HG03045 (cell line): ENCODE measurements around the gene ZBTB7C.

Source experiments
- ATAC-seq: cut with Tn5 transposase; IDR thresholded peaks from one replicate; pipeline ENCODE4 v1.9.1; 2021; ENCODE audit warnings: mild to moderate bottlenecking, moderate library complexity; ENCODE audit not compliant: unreplicated experiment

The ZBTB7C gene

DNA sequence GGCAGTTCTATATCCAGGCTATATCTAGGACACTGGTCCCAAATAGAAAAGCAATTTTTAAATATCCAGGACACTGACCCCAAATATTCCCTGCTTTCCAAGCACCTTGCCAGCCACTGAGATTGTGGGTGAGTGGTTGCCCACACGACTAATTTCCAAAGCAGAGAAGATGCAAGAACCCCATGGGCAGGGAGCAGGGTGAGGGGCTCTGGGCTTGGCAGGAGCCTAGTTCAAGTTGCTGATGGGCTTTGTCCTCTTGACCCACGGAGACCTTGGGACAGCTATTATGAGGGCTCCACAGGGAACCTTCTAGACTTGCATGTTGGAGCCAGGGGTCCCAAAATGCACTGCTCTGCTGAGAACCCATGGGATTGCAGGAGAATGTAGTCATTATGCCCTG lies 332.7 kb downstream of the ZBTB7C start:
- no peak for ATAC-seq

DNA sequence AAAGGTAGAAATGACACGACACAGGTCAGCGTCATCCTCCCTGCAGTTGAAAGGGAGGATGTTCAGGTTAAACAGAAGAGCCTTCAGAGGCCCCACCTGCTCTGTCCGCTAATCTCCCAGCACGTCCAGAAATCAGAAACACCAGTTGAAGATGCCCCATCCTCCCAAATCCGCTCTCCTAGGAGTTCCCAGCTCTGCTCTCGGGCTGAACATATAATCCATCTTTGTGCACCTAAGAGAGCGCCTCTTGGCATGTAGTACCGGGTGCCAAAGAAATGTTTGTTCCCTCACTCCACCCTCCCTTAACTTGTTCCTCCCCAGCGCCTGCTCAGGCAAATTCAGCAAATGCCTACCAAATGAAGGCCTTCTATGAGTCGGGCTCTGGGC lies 333.5 kb downstream of the ZBTB7C start:
- ATAC-seq, result no peak

GRCh38 chr18:48074929-48075706 lies 334.1 kb downstream of the ZBTB7C start:
- ATAC-seq, result no peak

- no peak for ATAC-seq
Observed at GRCh38 chr18:48073211-48073930, 335.8 kb downstream of the ZBTB7C start.

GRCh38 chr18:48072428-48073204 lies 336.6 kb downstream of the ZBTB7C start:
- ATAC-seq, result no peak

DNA sequence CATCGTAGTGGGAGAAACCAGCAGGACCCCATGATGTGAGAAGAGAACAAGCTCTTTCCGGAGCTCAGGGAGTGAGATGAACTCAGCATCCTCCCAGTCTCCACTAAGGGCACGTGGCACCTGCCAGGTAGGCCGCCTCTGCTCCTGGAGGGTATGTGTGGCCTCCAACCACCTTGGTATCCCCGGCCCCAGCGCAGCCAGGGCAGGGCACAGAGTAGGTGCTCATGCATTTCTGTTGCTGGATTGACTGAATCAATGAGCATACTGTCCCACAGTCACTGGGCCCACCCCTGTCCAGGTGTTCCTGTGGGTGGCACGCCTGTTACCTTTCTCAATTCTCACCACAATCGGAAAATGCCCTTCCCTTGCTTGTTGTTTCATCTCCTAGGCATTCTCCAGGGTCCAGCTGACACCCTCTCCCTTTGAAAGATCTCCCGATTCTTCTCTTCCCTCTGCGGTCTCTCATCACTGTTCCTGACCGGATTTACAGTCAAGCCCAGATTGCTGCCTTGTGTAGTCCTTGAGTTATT lies 340.2 kb downstream of the ZBTB7C start:
- no peak for ATAC-seq

- ATAC-seq, result no peak
Observed at GRCh38 chr18:48066225-48066652, 342.9 kb downstream of the ZBTB7C start.

GRCh38 chr18:48065601-48065995 lies 343.6 kb downstream of the ZBTB7C start:
- no peak for ATAC-seq

DNA sequence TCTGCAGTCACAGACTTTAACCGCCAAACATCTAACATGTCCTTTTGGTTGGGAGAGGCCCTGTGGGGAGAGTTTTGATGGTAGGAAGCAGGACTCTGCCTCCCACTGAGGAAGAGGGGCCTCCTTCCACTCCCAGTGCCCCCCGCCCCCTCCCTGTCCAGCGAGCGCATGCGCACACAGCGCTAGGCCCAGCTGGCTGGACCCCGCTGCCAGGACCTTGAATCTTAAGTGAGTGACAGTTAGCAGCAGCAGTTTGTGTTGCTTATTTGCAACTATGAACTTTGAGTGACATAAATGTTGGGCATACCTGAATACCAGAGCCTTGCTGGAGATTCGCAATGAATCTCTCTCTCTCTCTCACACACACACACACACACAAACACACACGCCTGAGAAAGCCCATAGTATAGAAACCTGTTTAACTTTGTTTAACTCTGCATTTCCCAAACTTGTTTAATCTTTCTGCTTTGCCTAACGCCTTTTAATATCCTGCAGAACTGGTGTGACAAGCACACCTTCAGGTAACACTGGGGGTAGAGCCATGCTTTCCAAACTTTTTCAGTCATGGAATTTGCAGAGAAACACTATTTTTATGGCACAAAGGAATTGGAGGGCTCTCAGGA lies 344.1 kb downstream of the ZBTB7C start:
- ATAC-seq, result no peak

- no peak for ATAC-seq
Observed at GRCh38 chr18:48061781-48062570, 347.2 kb downstream of the ZBTB7C start.

DNA sequence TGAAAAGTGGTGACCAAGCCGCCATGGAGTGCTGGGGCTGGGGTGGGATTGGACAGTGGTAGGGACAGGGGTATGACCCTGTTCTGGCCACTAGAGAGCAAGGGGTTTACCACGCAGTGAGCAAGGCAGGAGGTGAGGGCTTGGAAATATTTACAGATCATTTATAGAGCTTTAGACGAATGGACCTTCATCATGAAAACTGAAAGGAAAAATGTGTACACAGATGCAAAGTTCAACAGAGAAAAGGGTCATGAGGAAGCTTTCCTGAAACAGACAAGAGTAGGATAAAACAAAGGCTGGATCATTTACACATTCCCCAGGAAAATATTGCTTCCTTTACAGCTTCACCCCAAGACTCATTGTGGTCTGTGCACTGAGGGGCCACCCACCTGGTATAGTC lies 348.2 kb downstream of the ZBTB7C start:
- ATAC-seq, result no peak

DNA sequence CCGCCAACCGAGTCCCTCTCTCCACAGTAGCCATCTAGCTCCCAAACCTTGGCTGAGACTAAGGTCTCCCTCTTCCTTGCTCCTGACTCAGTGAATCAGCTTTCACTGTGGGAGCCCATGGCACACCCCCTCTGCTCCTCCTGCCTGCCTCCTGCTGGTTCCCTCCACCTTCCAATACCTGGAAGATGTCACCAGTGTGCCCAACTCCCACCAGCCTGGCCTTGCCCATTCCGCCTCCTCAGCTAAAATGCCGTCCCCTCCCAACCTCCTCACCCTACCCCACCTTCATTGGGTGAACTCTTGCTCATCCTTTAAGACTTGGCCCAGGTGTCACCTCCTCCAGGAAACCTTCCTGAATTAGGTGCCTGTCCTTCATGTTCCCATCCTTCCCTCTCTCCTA lies 348.8 kb downstream of the ZBTB7C start:
- ATAC-seq, result no peak

DNA sequence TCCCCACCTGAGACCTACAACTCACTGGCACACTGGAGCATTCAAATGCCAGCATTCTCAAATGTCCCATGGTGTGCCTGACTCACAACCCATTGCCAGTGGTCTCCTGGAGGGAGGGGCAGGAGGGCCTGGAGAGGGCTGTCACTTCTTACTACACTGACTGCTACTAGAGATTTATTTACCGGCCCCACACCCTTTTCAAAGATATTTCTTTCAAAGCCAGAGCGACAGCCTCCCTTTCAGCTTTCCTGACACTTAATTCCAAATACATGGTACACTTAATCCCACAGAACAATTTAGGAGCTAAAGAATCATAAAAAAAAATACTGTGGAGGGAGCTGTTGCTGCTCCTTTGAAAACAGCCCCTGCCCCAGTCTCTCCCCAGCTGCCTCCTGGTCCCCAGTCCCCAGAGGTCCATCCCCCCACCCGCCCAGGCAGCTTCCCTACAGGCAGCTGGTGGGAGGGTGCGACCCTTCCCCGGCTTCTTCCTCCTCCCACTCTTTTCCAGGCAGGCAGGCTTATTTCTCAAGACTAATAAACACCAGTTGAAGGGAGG lies 349.6 kb downstream of the ZBTB7C start:
- ATAC-seq, result no peak

- ATAC-seq, result no peak
Observed at GRCh38 chr18:48058486-48058885, 350.7 kb downstream of the ZBTB7C start.

DNA sequence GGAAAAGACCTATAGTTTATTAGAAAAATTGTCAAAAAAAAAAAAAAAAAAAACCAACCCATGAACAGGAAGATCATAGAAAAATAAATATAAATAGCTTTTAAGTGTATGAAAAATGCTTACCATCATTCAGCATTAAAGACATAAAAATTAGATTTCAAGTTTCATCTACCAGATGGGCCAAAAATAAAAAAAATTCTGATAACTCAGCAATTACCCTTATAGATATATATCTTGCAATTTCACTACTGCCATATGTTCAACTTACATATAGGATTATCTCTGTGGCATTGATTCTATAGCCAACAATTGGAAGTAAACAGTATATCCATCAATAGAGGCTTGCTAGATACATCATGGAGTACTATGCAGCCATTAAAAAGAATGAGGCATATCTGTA lies 352.2 kb downstream of the ZBTB7C start:
- ATAC-seq, result no peak

GRCh38 chr18:48055351-48055750 lies 353.8 kb downstream of the ZBTB7C start:
- no peak for ATAC-seq

DNA sequence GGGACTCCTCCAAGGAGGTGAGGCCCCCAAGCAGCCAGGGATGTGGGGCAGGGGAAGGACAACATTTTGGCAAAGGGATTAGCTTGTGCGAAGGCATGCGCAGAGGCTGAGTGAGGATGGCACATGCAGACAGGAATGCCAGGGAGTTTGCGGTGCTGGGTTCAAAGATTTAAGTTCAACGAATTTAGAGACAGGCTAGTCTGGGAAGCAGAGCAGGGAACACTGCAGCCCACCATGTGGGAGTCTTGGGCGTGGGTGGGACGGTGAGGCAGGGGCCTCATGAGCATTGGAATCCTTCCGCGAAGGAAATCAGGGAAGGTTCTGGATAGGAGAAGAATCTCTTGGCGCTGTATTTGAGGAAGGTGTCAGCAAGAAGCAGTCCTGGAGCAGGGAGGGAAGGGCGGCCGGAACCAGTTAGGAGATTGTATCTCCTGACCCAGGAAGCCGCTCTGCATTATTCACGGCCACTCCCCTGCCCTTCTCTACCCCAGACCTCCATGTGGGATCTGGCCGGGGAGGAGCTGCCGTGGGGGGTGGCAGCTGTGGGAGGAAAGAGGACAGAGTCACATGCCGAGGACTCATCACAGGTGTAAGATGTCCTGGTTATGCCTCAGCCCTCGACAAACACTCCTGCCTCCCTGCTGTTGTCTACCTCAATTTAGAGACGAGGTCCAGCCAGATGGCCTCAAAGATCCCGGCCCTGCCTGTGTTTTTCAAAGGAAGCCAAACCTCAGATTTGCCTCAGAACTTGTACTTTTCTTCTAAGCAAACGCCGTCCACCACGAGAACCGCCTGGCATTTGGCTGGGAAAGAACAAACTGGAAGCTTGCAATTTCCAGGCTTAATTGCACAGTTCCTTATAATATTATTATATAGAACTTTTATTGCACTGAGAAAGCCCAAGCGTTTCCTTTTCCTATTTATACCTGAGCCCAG lies 355.0 kb downstream of the ZBTB7C start:
- ATAC-seq, result no peak

GRCh38 chr18:48052842-48053241 lies 356.3 kb downstream of the ZBTB7C start:
- ATAC-seq, result no peak
